Osteoblast (primary cell): Measurements from ENCODE around the gene LURAP1L. TPM values are rescaled to one million over a fixed set of nuclear protein-coding genes. Genes with fewer than 3 reads are reported as not detected.

ENCODE experiments used
- DNase-seq: peaks from one replicate; pipeline ENCODE4 v3.0.0; 2011; ENCODE audit warnings: low spot score, mixed read lengths; ENCODE audit not compliant: insufficient read length; ENCODE audit errors: missing footprints
- H2AFZ ChIP-seq: 2 replicates; pipeline ENCODE4 v1.6.0; 2011; ENCODE audit warnings: mild to moderate bottlenecking, low read length
- H3K27ac ChIP-seq: 2 replicates; pipeline ENCODE4 v1.5.1; 2011; ENCODE audit warnings: mild to moderate bottlenecking, low read depth, low read length, moderate library complexity
- H3K27me3 ChIP-seq: 2 replicates; pipeline ENCODE4 v1.6.0; 2012; ENCODE audit warnings: mild to moderate bottlenecking, control low read depth, inconsistent platforms, low read length, moderate library complexity; ENCODE audit not compliant: insufficient read depth
- H3K36me3 ChIP-seq: 2 replicates; pipeline ENCODE4 v1.5.1; 2011; ENCODE audit warnings: mild to moderate bottlenecking, low read length, control low read depth, moderate library complexity; ENCODE audit not compliant: insufficient read depth
- H3K4me1 ChIP-seq: 2 replicates; pipeline ENCODE4 v1.5.1; 2011; ENCODE audit warnings: mild to moderate bottlenecking, low read length, control low read depth, moderate library complexity; ENCODE audit not compliant: insufficient read depth
- H3K4me2 ChIP-seq: 2 replicates; pipeline ENCODE4 v1.6.0; 2011; ENCODE audit warnings: mild to moderate bottlenecking, low read length; ENCODE audit not compliant: insufficient read depth
- H3K4me3 ChIP-seq: fragments of 200-600 bp; sonication (generic); 3 replicates; pipeline ENCODE4 v1.5.1; 2012; ENCODE audit warnings: mild to moderate bottlenecking, low read length, inconsistent platforms; ENCODE audit not compliant: insufficient read depth
- H3K79me2 ChIP-seq: 2 replicates; pipeline ENCODE4 v1.6.0; 2012; ENCODE audit warnings: mild to moderate bottlenecking, low read length, control low read depth, inconsistent platforms; ENCODE audit not compliant: insufficient read depth
- H3K9me3 ChIP-seq: 2 replicates; pipeline ENCODE4 v1.5.1; 2011; ENCODE audit warnings: low read depth, low read length, control low read depth
- H4K20me1 ChIP-seq: 2 replicates; pipeline ENCODE4 v1.6.0; 2012; ENCODE audit warnings: mild to moderate bottlenecking, low read length, control low read depth; ENCODE audit not compliant: insufficient read depth
- total RNA-seq: library from RNA; depleted of rRNA; stranded (reverse); fragments of >200 nt; gene quantifications from 2 replicates; pipeline ENCODE4 v1.2.3, GENCODE V29; 2012
- TF ChIP-seq, protein P1 (sequence below): IDR thresholded peaks from 2 replicates; pipeline ENCODE4 v1.5.1; 2011; ENCODE audit warnings: mild to moderate bottlenecking, low read depth, low read length, moderate library complexity; ENCODE audit errors: extremely low read depth

Gene LURAP1L
- total RNA-seq, 1 donor = 88.3 TPM

GRCh38 chr9:12801187-12801586, 26.4 kb downstream of the LURAP1L start:
- Histone ChIP-seq H3K27ac (no peak overlapping the region), H3K4me1 (peaks cover 12% of the 10 kb centered on the region), H3K4me2 (no peak overlapping the region), H2AFZ (no peak overlapping the region), H3K27me3 (no peaks in the 10 kb centered on the region), H3K9me3 (no peaks in the 10 kb centered on the region), H3K4me3 (no peak overlapping the region), H3K79me2 (peaks cover 62% of the 10 kb centered on the region), H3K36me3 (no peaks in the 10 kb centered on the region), H4K20me1 (no peaks in the 10 kb centered on the region)
- TF ChIP-seq, protein P1, sequence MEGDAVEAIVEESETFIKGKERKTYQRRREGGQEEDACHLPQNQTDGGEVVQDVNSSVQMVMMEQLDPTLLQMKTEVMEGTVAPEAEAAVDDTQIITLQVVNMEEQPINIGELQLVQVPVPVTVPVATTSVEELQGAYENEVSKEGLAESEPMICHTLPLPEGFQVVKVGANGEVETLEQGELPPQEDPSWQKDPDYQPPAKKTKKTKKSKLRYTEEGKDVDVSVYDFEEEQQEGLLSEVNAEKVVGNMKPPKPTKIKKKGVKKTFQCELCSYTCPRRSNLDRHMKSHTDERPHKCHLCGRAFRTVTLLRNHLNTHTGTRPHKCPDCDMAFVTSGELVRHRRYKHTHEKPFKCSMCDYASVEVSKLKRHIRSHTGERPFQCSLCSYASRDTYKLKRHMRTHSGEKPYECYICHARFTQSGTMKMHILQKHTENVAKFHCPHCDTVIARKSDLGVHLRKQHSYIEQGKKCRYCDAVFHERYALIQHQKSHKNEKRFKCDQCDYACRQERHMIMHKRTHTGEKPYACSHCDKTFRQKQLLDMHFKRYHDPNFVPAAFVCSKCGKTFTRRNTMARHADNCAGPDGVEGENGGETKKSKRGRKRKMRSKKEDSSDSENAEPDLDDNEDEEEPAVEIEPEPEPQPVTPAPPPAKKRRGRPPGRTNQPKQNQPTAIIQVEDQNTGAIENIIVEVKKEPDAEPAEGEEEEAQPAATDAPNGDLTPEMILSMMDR = no peak
- no peak for DNase-seq

DNA sequence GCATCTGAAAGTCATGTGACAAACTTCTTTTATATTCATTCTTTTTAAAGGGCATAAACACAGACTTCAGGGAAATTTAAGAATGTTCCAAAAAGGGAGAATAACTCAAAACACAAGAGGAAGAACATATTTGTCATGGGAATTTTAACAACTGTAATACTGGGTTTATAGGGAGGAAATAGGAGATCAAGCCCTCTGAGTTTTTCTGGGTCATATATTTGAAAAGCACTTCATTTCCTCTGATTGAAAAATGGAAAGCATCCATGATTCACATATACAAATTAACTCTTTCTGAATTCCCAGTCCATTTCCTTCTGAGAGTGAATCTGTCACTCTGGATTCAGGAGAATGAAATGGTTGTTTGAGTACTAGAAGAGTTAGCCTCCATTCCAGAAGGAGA, 26.8 kb downstream of the LURAP1L start:
- no peak overlapping the region for H3K4me2 ChIP-seq
- no peak overlapping the region for H2AFZ ChIP-seq
- peaks cover 58% of the 10 kb centered on the region for H3K79me2 ChIP-seq
- H3K4me3 ChIP-seq = no peak overlapping the region
- H3K27ac ChIP-seq = no peak overlapping the region
- H3K27me3 ChIP-seq = no peaks in the 10 kb centered on the region
- H4K20me1 ChIP-seq = no peaks in the 10 kb centered on the region
- TF ChIP-seq, protein P1 = no peak
- H3K9me3 ChIP-seq = no peaks in the 10 kb centered on the region
- no peaks in the 10 kb centered on the region for H3K36me3 ChIP-seq
- DNase-seq = no peak
- H3K4me1 ChIP-seq = peaks cover 10% of the 10 kb centered on the region

- no peak overlapping the region for H2AFZ ChIP-seq
Measured at GRCh38 chr9:12802093-12802492, 27.3 kb downstream of the LURAP1L start.

DNA sequence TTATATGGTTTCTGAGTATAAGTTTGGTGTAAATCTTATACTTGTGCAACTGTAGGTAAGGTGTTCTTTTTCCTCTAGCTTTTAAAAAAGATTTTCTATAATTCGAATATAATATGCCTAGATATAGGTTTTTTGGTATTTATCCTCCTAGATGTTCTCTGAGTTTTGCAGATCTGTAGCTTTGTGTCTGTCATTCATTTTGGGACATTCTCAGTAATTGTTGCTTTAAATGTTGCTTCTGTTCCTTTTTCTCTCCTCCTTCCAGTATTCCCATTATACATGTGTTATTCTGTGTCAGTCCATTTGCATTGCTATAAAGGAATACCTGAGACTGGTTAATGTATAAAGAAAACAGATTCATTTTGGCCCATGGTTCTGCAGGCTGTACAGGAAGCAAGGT, 33.7 kb downstream of the LURAP1L start:
- H3K27ac ChIP-seq = no peak overlapping the region
- no peak for DNase-seq
- peaks cover 56% of the 10 kb centered on the region for H3K79me2 ChIP-seq
- no peak overlapping the region for H2AFZ ChIP-seq
- H4K20me1 ChIP-seq = no peaks in the 10 kb centered on the region
- no peaks in the 10 kb centered on the region for H3K27me3 ChIP-seq
- no peaks in the 10 kb centered on the region for H3K9me3 ChIP-seq
- peaks cover 24% of the 10 kb centered on the region for H3K4me1 ChIP-seq
- TF ChIP-seq, protein P1 = no peak
- peaks cover 5% of the 10 kb centered on the region for H3K36me3 ChIP-seq
- no peak overlapping the region for H3K4me2 ChIP-seq
- no peak overlapping the region for H3K4me3 ChIP-seq

More at GRCh38 chr9:12802093-12802492, 27.3 kb downstream of the LURAP1L start:
- TF ChIP-seq, protein P1 = no peak
- H3K9me3 ChIP-seq = no peaks in the 10 kb centered on the region
- DNase-seq = no peak
- H3K4me1 ChIP-seq = peaks cover 5% of the 10 kb centered on the region
- no peak overlapping the region for H3K27ac ChIP-seq
- H3K27me3 ChIP-seq = no peaks in the 10 kb centered on the region
- H3K79me2 ChIP-seq = peaks cover 54% of the 10 kb centered on the region
- H3K36me3 ChIP-seq = no peaks in the 10 kb centered on the region
- no peak overlapping the region for H3K4me2 ChIP-seq
- H3K4me3 ChIP-seq = no peak overlapping the region
- no peaks in the 10 kb centered on the region for H4K20me1 ChIP-seq
